GM18519 (cell line): Measurements from ENCODE around the gene KIAA1210.

Experiments used
- ATAC-seq: cut with Tn5 transposase; IDR thresholded peaks from one replicate; pipeline ENCODE4 v1.9.1; 2021; ENCODE audit warnings: mild to moderate bottlenecking, moderate library complexity; ENCODE audit not compliant: unreplicated experiment, low FRiP score

KIAA1210 gene

DNA sequence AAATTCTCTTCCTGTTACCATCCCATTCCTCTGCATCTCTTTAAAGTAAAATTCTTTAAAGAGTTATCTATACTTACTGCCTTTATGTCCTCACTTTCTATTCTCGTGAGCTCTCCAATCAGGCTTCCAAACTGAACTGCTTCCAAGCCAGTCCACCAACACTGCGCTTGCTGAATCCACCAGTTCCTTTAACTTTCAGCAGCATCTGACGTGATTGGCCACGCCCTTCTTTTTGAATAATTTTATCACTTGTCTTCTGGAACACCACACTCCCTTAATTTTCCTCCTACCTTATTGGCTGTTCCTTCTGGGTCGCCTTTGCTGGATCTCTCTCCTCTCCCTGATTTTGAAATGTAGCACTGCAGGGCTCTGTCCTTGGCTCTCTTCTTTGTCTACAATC lies at the start of gene KIAA1210:
Gene KIAA1210, minus strand, starts transcription at position 163 of the 400 bp plus-strand sequence. CDS start 4,170 bp downstream, outside the sequence.
- no peak for ATAC-seq

DNA sequence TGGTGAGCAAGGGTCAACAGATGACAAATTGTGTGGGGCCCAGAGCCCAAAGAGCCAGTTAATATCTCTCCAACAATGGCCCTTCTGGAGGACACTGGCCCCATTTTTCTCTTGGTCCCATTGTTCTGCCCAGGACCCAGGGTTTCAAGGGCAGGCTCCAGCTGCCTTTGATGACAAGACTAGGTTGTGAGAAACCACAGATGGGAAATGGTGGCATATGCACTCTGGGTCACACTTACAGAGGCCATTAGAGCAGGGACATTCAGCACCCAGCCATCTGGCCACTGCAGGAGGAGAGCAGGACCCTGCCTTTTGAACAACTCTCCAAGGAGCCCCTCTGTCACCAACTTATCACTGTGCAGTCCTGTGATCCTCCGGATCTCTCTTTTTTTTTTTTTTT lies 49.7 kb upstream of the KIAA1210 start:
- no peak for ATAC-seq

GRCh38 chrX:119174900-119175299 lies 47.3 kb upstream of the KIAA1210 start:
- no peak for ATAC-seq

DNA sequence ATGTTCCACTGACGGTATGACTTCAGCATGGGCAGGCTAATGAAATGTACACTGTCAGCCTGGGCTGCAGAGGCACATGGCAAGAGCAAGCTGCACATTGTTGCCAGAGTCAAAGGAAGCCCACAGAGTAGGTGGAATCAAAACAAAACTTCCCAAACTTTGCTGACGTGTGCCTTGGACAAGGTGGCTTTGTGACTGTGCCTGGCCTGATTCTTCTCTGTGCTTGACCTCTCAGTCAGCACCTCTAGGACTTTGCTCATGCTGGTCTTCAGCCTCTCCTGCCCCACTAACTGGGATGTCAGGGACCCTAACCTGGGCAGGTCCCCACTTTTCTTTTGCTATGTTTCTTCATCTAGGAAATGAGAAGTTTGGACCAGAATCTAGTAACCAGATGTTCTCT lies 40.5 kb upstream of the KIAA1210 start:
- ATAC-seq, result no peak

- no peak for ATAC-seq
These were observed 30.6 kb upstream of the KIAA1210 start for GRCh38 chrX:119158226-119158625.

- ATAC-seq, result no peak
These were observed 28.6 kb upstream of the KIAA1210 start for GRCh38 chrX:119156241-119156640.

DNA sequence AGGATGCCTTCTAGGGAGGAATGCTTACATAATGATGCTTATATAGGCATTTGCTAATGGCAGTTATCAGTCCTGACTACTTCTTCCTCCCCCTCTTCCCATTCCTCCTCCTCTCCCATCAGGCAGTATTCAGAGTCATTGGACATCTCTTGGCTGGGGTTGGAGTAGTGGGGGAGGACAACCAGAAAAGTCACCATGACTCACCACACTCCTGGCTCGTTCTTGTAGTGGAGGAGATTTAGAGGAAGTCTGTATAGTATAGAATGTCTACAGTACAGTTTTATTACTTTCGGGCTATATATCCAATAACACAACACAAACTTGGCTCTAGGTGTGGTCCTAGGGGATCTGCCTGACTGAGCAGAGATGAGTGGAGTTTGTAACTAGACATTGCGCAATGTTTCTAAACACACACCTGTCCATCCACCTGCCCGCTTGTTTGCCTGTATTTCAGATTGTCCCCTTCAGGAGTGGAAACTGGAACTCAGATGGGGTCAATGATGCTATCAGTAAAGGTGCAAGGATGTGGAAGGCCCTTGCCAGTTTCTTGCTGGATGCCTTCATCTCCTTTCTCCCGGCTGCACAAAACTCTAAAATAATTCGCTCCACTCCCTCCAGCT lies 27.9 kb upstream of the KIAA1210 start:
- no peak for ATAC-seq

DNA sequence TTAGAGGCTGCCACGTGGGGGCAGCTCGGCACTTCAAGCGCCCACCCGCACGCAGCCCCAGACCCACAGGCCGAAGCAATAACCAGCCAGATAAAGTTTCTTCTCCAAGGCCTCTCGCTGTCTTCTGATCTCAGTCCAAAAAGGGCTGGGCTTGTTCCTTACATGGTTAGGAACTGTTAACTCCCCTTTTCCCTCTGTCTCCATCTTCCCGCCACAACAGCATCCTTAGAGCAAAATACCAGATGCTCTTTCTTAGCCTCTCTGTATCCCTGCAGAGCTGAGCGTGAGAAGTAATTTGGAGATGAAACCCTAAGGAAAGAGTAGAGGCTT lies 23.4 kb upstream of the KIAA1210 start:
- no peak for ATAC-seq

DNA sequence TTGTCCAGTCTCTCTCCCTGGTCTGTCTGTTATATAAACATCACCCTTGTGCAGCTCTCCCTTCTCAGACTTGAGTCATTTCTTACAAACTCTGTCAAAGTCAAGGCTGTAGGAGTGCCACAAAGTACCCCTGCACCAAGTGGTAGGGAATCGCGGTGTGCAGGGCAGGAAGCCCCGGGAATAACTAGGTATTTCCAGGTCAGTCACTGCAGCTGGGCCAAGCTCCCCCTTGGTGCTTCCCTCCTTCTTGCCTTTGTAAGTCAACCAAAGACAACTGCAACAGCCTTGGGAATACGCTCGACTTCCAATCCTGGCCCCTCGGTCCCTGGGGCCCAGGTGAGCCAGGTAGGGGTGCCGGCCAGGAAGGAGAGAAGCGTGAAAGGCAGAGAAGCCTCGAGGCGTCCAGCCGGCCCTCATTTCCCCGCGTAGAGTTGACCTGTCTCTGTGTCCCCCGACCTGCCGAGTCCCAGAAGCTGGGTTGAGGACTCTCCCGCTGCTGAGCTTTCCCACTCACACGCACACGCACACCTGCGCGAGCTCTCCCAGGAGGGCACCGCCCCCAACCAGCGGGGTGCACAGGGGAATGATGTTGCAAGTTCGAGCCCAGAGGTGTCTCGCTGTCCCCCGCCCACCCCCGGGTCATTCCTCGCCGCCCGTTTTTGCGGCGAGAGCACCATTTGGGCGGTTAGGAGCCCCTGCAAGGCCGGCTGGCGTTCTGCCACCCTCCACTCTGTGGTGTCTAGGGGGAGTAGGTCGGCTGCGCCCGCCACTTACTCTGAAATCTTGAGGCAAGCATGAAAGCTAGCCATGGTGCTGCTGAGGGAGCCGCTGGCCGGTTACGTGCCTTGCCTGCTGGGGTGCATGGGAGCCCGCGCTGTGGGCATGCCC lies 22.8 kb upstream of the KIAA1210 start:
- ATAC-seq, result no peak

DNA sequence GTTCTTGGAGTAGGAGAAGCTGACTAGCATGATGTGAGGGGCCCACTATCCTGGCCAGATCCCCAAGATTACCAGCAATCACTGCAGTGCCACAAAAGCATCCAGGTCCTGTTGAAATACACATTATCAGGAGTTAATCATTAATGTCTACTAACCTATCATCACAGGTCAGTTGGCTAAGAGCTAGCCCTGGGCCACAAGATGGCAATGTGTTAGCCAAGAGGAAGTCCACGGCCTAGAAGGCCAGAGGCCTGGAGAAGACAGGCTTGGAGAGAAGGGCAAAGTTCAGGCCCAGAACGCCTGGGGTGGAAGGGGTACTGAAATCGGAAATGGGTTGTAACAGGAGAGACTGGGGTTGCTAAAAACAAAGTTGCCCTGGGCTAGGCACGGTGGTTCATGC lies 19.9 kb upstream of the KIAA1210 start:
- ATAC-seq, result no peak

GRCh38 chrX:119145241-119145653 lies 17.6 kb upstream of the KIAA1210 start:
- no peak for ATAC-seq

GRCh38 chrX:119134466-119134865 lies 6.9 kb upstream of the KIAA1210 start:
- no peak for ATAC-seq

GRCh38 chrX:119132961-119133360 lies 5.3 kb upstream of the KIAA1210 start:
- ATAC-seq, result no peak

GRCh38 chrX:119132316-119132715 lies 4.7 kb upstream of the KIAA1210 start:
- no peak for ATAC-seq

DNA sequence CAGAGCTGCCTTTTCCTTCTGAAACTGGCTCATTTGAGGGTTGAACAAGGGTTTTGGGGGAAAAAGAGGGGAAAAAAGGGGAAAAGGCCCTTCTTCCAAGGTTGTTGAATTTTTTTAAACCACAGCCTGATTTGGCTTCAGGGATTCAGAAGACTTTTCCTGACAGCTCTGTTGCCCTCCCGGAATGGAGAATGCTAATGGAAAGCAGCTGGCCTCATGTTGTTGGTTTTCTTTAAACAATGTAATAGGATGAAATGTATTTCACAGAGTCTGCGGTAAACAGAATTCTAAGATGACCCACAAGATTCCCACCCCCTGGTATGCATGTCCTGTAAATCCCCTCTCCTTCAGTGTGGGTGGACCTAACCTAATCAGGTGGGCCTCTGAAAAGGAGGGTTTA lies 3.3 kb upstream of the KIAA1210 start:
- ATAC-seq, result no peak

DNA sequence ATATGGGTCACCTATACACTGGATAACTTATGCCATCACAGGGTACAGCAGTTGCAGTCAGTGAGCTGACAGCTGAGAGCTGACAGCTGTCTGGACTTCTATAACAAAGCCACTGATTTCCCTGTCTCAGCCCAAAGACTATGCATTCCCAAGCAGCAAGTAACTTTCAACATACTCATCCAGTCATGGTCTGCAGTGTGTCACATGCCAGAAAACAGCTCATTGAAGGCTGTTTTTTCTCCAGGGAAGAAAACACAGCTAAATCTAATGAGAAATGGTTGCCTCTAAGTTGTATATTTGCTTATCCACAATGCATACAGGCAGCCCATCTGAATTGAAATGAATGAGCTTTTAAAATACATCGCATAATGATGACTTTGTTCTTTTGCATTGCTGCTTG lies 6.3 kb downstream of the KIAA1210 start:
- no peak for ATAC-seq

DNA sequence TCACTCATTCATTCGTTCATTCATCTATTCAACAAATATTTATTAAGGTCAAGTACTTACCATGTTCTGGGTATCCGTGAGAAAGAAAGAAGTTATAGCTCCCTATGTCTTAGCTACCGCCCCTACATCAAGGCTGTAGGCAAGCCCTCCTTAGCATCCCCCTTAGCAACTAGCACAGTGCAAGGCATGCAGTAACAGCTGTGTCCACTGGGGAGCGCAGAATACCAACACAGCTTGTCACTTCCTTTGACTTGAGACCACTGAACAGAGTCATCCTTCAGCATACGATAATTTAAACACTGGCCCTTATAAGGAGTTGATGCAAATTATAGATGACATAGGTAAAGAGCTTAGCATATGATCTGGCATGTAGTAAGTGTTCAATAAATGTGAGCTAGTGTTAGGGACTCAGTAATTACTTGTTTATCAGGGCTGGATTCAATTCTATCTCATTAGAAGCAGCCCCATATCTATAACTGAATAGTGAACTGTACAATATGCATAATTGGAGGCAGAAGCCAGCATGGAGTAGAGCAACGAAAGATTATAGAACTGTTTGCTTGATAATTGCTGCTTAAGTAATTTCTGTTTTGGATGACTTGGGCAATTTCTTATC lies 8.7 kb downstream of the KIAA1210 start:
- ATAC-seq, result peak; percentile 72

DNA sequence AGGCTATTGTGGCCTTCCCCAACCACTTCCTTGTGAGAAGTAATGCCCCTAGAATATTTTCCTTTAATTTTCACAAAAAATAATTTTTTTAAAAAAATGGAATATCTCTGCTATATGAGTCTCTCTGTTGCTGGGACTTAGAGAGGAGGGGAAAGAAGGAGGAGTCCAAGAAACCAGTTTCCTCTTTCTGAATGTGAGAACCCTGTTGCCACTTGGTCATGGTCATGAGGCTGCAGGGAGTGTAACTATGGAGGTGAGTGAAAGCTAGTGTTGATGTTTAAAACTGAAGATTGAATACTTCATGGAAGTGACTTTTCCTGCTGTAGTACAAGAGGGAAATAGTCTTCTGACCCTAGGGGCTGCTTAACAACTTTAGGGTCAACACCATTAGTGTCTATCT lies 20.4 kb downstream of the KIAA1210 start:
- no peak for ATAC-seq

GRCh38 chrX:119105826-119106225 lies 21.8 kb downstream of the KIAA1210 start:
- no peak for ATAC-seq

GRCh38 chrX:119101168-119101567 lies 26.4 kb downstream of the KIAA1210 start:
- ATAC-seq, result no peak

DNA sequence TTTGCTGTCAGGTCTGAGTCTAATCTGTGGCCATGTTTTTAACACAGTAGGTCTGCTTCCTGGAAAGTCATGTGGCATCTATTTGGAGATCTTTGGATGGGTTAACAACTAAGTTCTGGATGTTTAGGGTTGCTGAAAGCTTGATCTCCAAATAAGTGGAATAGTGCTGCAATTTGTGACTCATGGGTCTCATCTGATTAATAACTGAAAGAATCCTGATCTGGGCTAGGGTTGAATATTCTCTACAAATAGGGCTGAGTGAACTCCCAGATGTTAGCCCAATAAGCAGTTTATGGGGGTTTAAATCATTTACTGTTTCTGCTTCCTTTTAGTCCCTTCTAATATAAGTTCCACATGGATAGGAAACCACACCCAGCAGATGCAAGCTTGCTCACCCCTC lies 31.7 kb downstream of the KIAA1210 start:
- no peak for ATAC-seq

DNA sequence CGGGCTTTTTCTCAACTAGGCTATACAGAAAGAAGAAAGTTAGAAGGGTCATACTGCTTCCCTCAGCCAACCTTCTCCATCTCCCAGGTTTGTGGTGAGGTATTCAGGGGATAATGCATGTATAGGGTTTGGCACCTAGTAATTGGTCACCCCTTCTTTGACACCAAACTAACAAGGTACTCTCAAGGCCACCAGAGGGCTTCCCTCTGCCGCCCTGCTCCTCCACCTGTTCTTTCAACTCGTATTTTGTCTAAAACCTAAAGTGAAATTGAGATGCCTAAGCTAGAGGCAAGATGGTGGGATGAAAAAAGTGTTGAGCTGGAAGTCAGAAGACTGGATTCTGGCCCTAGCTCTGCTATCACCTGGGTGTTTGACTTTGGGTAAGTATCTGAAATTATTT lies 32.8 kb downstream of the KIAA1210 start:
- no peak for ATAC-seq
